ENCODE measurements around the gene EIF1AX. TPM values are rescaled to one million over a fixed set of nuclear protein-coding genes. Genes with fewer than 3 reads are reported as not detected.
"Not testable (repeated sequence)": the region's sequence is repeated elsewhere in the genome, so short reads cannot be mapped to it uniquely, and the experiment has no call there.

Gene EIF1AX
- polyA plus RNA-seq (2012; ENCODE audit: low read depth, missing spikeins): 35.6 TPM

- peak; percentile 54 for DNase-seq (ENCODE audit: insufficient read length, low spot score)
- FAIRE-seq: peak; percentile 99
- TF ChIP-seq POLR2A (IDR thresholded peaks at IDR 0.05; ENCODE audit: low read depth, low read length) (peak; percentile 61), PAX5 (IDR thresholded peaks at IDR 0.05; ENCODE audit: insufficient read depth, low read length, severe bottlenecking) (no peak), TAF1 (IDR thresholded peaks at IDR 0.05; ENCODE audit: low read depth, low read length) (no peak; the same call in 1 of the 2 replicates), SPI1 (IDR thresholded peaks at IDR 0.05; ENCODE audit: low read depth, low read length) (no peak), POLR2AphosphoS5 (IDR thresholded peaks at IDR 0.05; ENCODE audit: low read depth, low read length) (no peak), POU2F2 (IDR thresholded peaks at IDR 0.05; ENCODE audit: low read depth, low read length) (no peak)
Observed at GRCh38 chrX:20141281-20142220, at the start of gene EIF1AX. EIF1AX (minus strand) TSS chrX:20141838; CDS start chrX:20141640, 198 bp downstream.

DNA sequence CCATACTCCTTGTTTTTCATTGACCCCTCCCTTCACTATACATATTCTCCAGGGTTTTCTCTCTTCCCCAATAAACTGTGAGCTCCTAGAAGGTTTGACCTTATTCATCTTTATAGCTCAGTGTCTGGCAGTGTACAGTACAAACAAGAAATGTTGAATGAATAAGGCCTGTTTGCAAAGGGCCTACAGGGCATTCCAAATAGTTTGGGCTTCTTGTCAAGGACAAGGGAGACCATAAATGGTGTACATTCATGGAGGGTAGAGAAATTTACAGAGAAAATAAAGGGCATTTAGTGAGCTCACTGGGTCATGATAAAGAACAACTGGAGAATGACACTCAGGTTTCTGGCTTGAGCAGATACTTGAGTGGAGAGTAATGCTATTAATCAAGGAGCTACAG is 47.5 kb upstream of the EIF1AX start:
- DNase-seq (ENCODE audit: insufficient read length, low spot score): no peak
- no peak for FAIRE-seq
- no peak for TF ChIP-seq PAX5 (IDR thresholded peaks at IDR 0.05; ENCODE audit: insufficient read depth, low read length, severe bottlenecking)
- no peak for TF ChIP-seq POU2F2 (IDR thresholded peaks at IDR 0.05; ENCODE audit: low read depth, low read length)
- no peak for TF ChIP-seq POLR2AphosphoS5 (IDR thresholded peaks at IDR 0.05; ENCODE audit: low read depth, low read length)
- no peak for TF ChIP-seq SPI1 (IDR thresholded peaks at IDR 0.05; ENCODE audit: low read depth, low read length)
- no peak for TF ChIP-seq TAF1 (IDR thresholded peaks at IDR 0.05; ENCODE audit: low read depth, low read length)
- no peak for TF ChIP-seq POLR2A (IDR thresholded peaks at IDR 0.05; ENCODE audit: low read depth, low read length)

- no peak for DNase-seq (ENCODE audit: insufficient read length, low spot score)
- TF ChIP-seq SPI1 (IDR thresholded peaks at IDR 0.05; ENCODE audit: low read depth, low read length): peak; percentile 84
- TF ChIP-seq PAX5 (IDR thresholded peaks at IDR 0.05; ENCODE audit: insufficient read depth, low read length, severe bottlenecking): no peak
- no peak for TF ChIP-seq POLR2A (IDR thresholded peaks at IDR 0.05; ENCODE audit: low read depth, low read length)
- TF ChIP-seq POLR2AphosphoS5 (IDR thresholded peaks at IDR 0.05; ENCODE audit: low read depth, low read length): no peak
- no peak for TF ChIP-seq POU2F2 (IDR thresholded peaks at IDR 0.05; ENCODE audit: low read depth, low read length)
- TF ChIP-seq TAF1 (IDR thresholded peaks at IDR 0.05; ENCODE audit: low read depth, low read length): no peak
- FAIRE-seq: peak; percentile 69
Observed at GRCh38 chrX:20181598-20182329, 40.1 kb upstream of the EIF1AX start.

- no peak for TF ChIP-seq POLR2A (IDR thresholded peaks at IDR 0.05; ENCODE audit: low read depth, low read length)
- TF ChIP-seq PAX5 (IDR thresholded peaks at IDR 0.05; ENCODE audit: insufficient read depth, low read length, severe bottlenecking): no peak
- no peak for TF ChIP-seq POU2F2 (IDR thresholded peaks at IDR 0.05; ENCODE audit: low read depth, low read length)
- no peak for TF ChIP-seq SPI1 (IDR thresholded peaks at IDR 0.05; ENCODE audit: low read depth, low read length)
- TF ChIP-seq TAF1 (IDR thresholded peaks at IDR 0.05; ENCODE audit: low read depth, low read length): no peak
- TF ChIP-seq POLR2AphosphoS5 (IDR thresholded peaks at IDR 0.05; ENCODE audit: low read depth, low read length): no peak
- FAIRE-seq: peak; percentile 71
- DNase-seq (ENCODE audit: insufficient read length, low spot score): no peak
Observed at GRCh38 chrX:20177093-20177492, 35.5 kb upstream of the EIF1AX start.

- DNase-seq (ENCODE audit: insufficient read length, low spot score) (no peak), FAIRE-seq (peak; percentile 74)
- no peak for TF ChIP-seq POLR2A (IDR thresholded peaks at IDR 0.05; ENCODE audit: low read depth, low read length)
- no peak for TF ChIP-seq POLR2AphosphoS5 (IDR thresholded peaks at IDR 0.05; ENCODE audit: low read depth, low read length)
- TF ChIP-seq SPI1 (IDR thresholded peaks at IDR 0.05; ENCODE audit: low read depth, low read length): no peak
- no peak for TF ChIP-seq PAX5 (IDR thresholded peaks at IDR 0.05; ENCODE audit: insufficient read depth, low read length, severe bottlenecking)
- TF ChIP-seq POU2F2 (IDR thresholded peaks at IDR 0.05; ENCODE audit: low read depth, low read length): no peak
- no peak for TF ChIP-seq TAF1 (IDR thresholded peaks at IDR 0.05; ENCODE audit: low read depth, low read length)
Observed at GRCh38 chrX:20173856-20174255, 32.2 kb upstream of the EIF1AX start.

- DNase-seq (ENCODE audit: insufficient read length, low spot score): no peak
- TF ChIP-seq POLR2A (IDR thresholded peaks at IDR 0.05; ENCODE audit: low read depth, low read length) (no peak), PAX5 (IDR thresholded peaks at IDR 0.05; ENCODE audit: insufficient read depth, low read length, severe bottlenecking) (no peak), POLR2AphosphoS5 (IDR thresholded peaks at IDR 0.05; ENCODE audit: low read depth, low read length) (no peak), SPI1 (IDR thresholded peaks at IDR 0.05; ENCODE audit: low read depth, low read length) (no peak), TAF1 (IDR thresholded peaks at IDR 0.05; ENCODE audit: low read depth, low read length) (no peak), POU2F2 (IDR thresholded peaks at IDR 0.05; ENCODE audit: low read depth, low read length) (no peak)
- peak; percentile 67 for FAIRE-seq
Observed at GRCh38 chrX:20173313-20173712, 31.7 kb upstream of the EIF1AX start.

DNA sequence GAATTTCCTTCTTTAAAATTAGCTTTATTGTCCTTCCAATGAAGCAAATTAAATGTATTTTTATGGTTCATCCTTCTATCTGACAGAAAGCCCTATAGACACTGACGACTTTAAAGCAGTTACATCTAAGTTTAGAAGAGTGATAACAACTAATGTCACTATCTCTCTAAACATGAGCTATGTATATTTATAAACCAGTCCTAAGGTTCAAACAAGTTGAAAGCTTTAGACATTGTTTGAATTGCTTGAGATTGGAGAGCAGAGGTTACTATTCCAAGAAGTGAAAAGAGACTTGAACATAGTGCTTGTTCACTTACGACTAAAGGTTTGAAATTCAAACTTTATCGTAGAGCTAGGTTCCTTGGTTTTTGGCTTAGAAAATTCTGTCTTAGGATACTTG is 30.2 kb upstream of the EIF1AX start:
- TF ChIP-seq TAF1 (IDR thresholded peaks at IDR 0.05; ENCODE audit: low read depth, low read length) (no peak), POU2F2 (IDR thresholded peaks at IDR 0.05; ENCODE audit: low read depth, low read length) (no peak), SPI1 (IDR thresholded peaks at IDR 0.05; ENCODE audit: low read depth, low read length) (no peak), POLR2A (IDR thresholded peaks at IDR 0.05; ENCODE audit: low read depth, low read length) (no peak), PAX5 (IDR thresholded peaks at IDR 0.05; ENCODE audit: insufficient read depth, low read length, severe bottlenecking) (no peak), POLR2AphosphoS5 (IDR thresholded peaks at IDR 0.05; ENCODE audit: low read depth, low read length) (no peak)
- FAIRE-seq (no peak), DNase-seq (ENCODE audit: insufficient read length, low spot score) (no peak)

- DNase-seq (ENCODE audit: insufficient read length, low spot score); FAIRE-seq: not testable (repeated sequence)
Observed at GRCh38 chrX:20162516-20162915, 20.9 kb upstream of the EIF1AX start.

DNA sequence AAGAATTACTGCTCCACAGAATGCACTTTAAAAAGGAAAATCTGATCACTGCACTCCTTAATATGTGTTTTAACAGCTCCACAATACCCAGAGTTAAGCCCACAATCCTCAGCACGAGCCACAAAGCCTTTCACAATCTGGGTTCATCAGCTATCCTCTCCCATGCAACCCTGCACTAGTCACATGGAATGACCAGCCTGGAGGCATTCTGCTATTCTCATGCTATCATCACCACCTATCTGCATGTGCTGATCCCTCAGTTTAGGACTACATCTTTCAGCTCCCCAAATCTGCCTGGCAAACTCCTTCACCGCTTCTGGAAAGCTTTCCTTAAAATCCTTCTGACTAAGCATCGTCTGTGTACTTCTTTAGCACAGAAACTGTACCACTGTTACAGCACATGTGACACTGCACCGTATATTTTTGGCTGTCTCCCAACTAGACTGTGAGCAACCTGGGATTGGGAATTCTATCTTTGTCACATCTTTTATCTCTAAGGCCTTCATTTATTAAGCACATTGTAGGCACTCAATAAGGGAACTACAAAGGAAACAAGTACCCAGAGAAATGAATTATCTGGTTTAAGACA is 18.3 kb upstream of the EIF1AX start:
- TF ChIP-seq POU2F2 (IDR thresholded peaks at IDR 0.05; ENCODE audit: low read depth, low read length) (no peak), POLR2A (IDR thresholded peaks at IDR 0.05; ENCODE audit: low read depth, low read length) (no peak), PAX5 (IDR thresholded peaks at IDR 0.05; ENCODE audit: insufficient read depth, low read length, severe bottlenecking) (no peak), TAF1 (IDR thresholded peaks at IDR 0.05; ENCODE audit: low read depth, low read length) (no peak), POLR2AphosphoS5 (IDR thresholded peaks at IDR 0.05; ENCODE audit: low read depth, low read length) (no peak), SPI1 (IDR thresholded peaks at IDR 0.05; ENCODE audit: low read depth, low read length) (no peak)
- DNase-seq (ENCODE audit: insufficient read length, low spot score) (no peak), FAIRE-seq (no peak)

Data from GM12891 (cell line).